H1 (cell line): ENCODE results near the gene DYNC2H1. TPM values are rescaled to one million over a fixed set of nuclear protein-coding genes. Genes with fewer than 3 reads are reported as not detected.

Experiments used
- CTCF ChIA-PET: fragments of 300-600 bp; sonication (Branson Sonifier 250); formaldehyde crosslinking; loops from one replicate; lab custom pipeline; 2021; ENCODE audit not compliant: partially characterized antibody; lab: Charles Lee
- POLR2A ChIA-PET: fragments of 300-600 bp; sonication (Branson Sonifier 250); formaldehyde crosslinking; loops from one replicate; lab custom pipeline; 2021; ENCODE audit warnings: inconsistent platforms; ENCODE audit not compliant: partially characterized antibody; lab: Charles Lee
- DNase-seq, 2 experiments: peaks; one replicate each; pipeline versions ENCODE4 v3.0.0 to v3.0.0-alpha.2; 2010 to 2022; ENCODE audit warnings: low spot score in 2 of 2, low read depth in 1 of 2, mixed read lengths in 1 of 2
- FAIRE-seq: peaks from 2 replicates; lab custom pipeline; 2011; peaks lifted over from hg19 to GRCh38; lab: Jason Lieb, UNC
- H2AFZ ChIP-seq: 2 replicates; pipeline ENCODE4 v1.8.1; 2012; ENCODE audit warnings: low read length, inconsistent platforms
- H2AK5ac ChIP-seq: 2 replicates; pipeline ENCODE4 v1.6.1; 2013; ENCODE audit warnings: low read depth, low read length
- H2BK120ac ChIP-seq: replicated peaks from 2 replicates; pipeline ENCODE3; 2013; ENCODE audit warnings: low read depth, low read length, inconsistent platforms
- H2BK12ac ChIP-seq: 2 replicates; pipeline ENCODE4 v1.6.1; 2013; ENCODE audit warnings: low read depth, low read length
- H2BK15ac ChIP-seq: 2 replicates; pipeline ENCODE4 v1.6.1; 2013; ENCODE audit warnings: low read length
- H2BK20ac ChIP-seq: 2 replicates; pipeline ENCODE4 v1.6.1; 2013; ENCODE audit warnings: low read length
- H2BK5ac ChIP-seq: 2 replicates; pipeline ENCODE4 v1.6.1; 2013; ENCODE audit warnings: low read depth, low read length
- H3K14ac ChIP-seq: 2 replicates; pipeline ENCODE4 v1.6.1; 2013; ENCODE audit warnings: inconsistent platforms; ENCODE audit not compliant: insufficient read length
- H3K18ac ChIP-seq: 2 replicates; pipeline ENCODE4 v1.6.1; 2013; ENCODE audit warnings: low read length; ENCODE audit errors: extremely low read depth
- H3K23ac ChIP-seq: 2 replicates; pipeline ENCODE4 v1.6.1; 2013; ENCODE audit warnings: inconsistent platforms; ENCODE audit not compliant: insufficient read length
- H3K23me2 ChIP-seq: 2 replicates; pipeline ENCODE4 v1.6.1; 2013; ENCODE audit warnings: low read depth, low read length
- H3K27ac ChIP-seq: 2 replicates; pipeline ENCODE4 v1.6.1; 2011; ENCODE audit warnings: low read depth, low read length, inconsistent platforms
- H3K27me3 ChIP-seq, 4 experiments: replicated peaks in 1 of 4; 1 replicate in 1 of 4; 2 replicates in 3 of 4; pipeline versions ENCODE4 v1.6.1 to v1.8.1; 2011 to 2013; ENCODE audit warnings: low read length in 3 of 4, mild to moderate bottlenecking in 3 of 4, inconsistent platforms in 2 of 4, mixed read lengths in 2 of 4, moderate library complexity in 1 of 4; ENCODE audit not compliant: control insufficient read depth in 3 of 4, insufficient read depth in 3 of 4; ENCODE audit errors: extremely low read depth in 1 of 4
- H3K36me3 ChIP-seq, 4 experiments: 2 replicates each; pipeline versions ENCODE4 v1.6.1 to v1.8.1; 2011 to 2013; ENCODE audit warnings: mild to moderate bottlenecking in 4 of 4, low read length in 3 of 4, moderate library complexity in 2 of 4, control low read depth in 1 of 4, inconsistent platforms in 1 of 4; ENCODE audit not compliant: insufficient read depth in 4 of 4, control insufficient read depth in 2 of 4
- H3K4ac ChIP-seq: replicated peaks from 2 replicates; pipeline ENCODE3; 2013; ENCODE audit warnings: low read length, low read depth, mixed read lengths, inconsistent platforms; ENCODE audit not compliant: insufficient read length
- H3K4me1 ChIP-seq, 4 experiments: replicated peaks in 1 of 4; 1 replicate in 1 of 4; 2 replicates in 3 of 4; pipeline versions ENCODE4 v1.6.1 to v1.8.1; 2011 to 2013; ENCODE audit warnings: low read length in 3 of 4, inconsistent platforms in 2 of 4, mixed read lengths in 1 of 4; ENCODE audit not compliant: insufficient read depth in 4 of 4, control insufficient read depth in 3 of 4
- H3K4me2 ChIP-seq, 2 experiments: 2 replicates each; pipeline versions ENCODE4 v1.6.1 to v1.8.1; 2011 to 2013; ENCODE audit warnings: low read depth in 2 of 2, low read length in 2 of 2, control low read depth in 1 of 2, inconsistent platforms in 1 of 2, mild to moderate bottlenecking in 1 of 2; ENCODE audit not compliant: insufficient read depth in 1 of 2
- H3K4me3 ChIP-seq, 4 experiments: fragments of 200-600, 300-600 bp in 1 of 4; sonication (generic), shearing (Covaris generic), sonication (Bioruptor Twin) in 1 of 4; 2 replicates each; pipeline versions ENCODE4 v1.5.1 to v1.8.1; 2011 to 2016; ENCODE audit warnings: low read length in 4 of 4, low read depth in 3 of 4, control low read depth in 2 of 4, inconsistent platforms in 2 of 4, mild to moderate bottlenecking in 2 of 4, mixed read lengths in 1 of 4, moderate library complexity in 1 of 4; ENCODE audit not compliant: insufficient read depth in 2 of 4; ENCODE audit errors: extremely low read depth in 1 of 4
- H3K56ac ChIP-seq: replicated peaks from 2 replicates; pipeline ENCODE3; 2013; ENCODE audit warnings: low read depth, mild to moderate bottlenecking, mixed read lengths, low read length, inconsistent platforms; ENCODE audit not compliant: insufficient read length
- H3K79me1 ChIP-seq: 2 replicates; pipeline ENCODE4 v1.6.1; 2013; ENCODE audit warnings: low read depth, low read length, control low read depth
- H3K79me2 ChIP-seq, 2 experiments: 2 replicates each; pipeline versions ENCODE4 v1.6.1 to v1.8.1; 2012 to 2013; ENCODE audit warnings: low read length in 2 of 2, mild to moderate bottlenecking in 2 of 2, inconsistent platforms in 1 of 2; ENCODE audit not compliant: insufficient read depth in 2 of 2, control insufficient read depth in 1 of 2
- H3K9ac ChIP-seq, 4 experiments: replicated peaks in 1 of 4; 1 replicate in 1 of 4; 2 replicates in 3 of 4; pipeline versions ENCODE4 v1.6.1 to v1.8.1; 2011 to 2013; ENCODE audit warnings: low read depth in 3 of 4, low read length in 3 of 4, control low read depth in 2 of 4, mild to moderate bottlenecking in 2 of 4, moderate library complexity in 2 of 4, inconsistent platforms in 1 of 4; ENCODE audit errors: extremely low read depth in 1 of 4
- H3K9me3 ChIP-seq, 2 experiments: 2 replicates each; pipeline versions ENCODE4 v1.6.1 to v1.8.1; 2012 to 2013; ENCODE audit warnings: mild to moderate bottlenecking in 2 of 2, moderate library complexity in 2 of 2, control low read depth in 1 of 2, inconsistent platforms in 1 of 2, low read depth in 1 of 2, low read length in 1 of 2, mixed read lengths in 1 of 2; ENCODE audit not compliant: insufficient read depth in 2 of 2
- H4K20me1 ChIP-seq, 2 experiments: replicated peaks in 1 of 2; 2 replicates each; pipeline versions ENCODE3 to v1.8.1; 2011 to 2013; ENCODE audit warnings: inconsistent platforms in 2 of 2, low read length in 2 of 2, mild to moderate bottlenecking in 1 of 2; ENCODE audit not compliant: insufficient read depth in 2 of 2, control insufficient read depth in 1 of 2
- H4K5ac ChIP-seq: 2 replicates; pipeline ENCODE4 v1.6.1; 2013; ENCODE audit warnings: low read length, low read depth, mixed read lengths, inconsistent platforms; ENCODE audit not compliant: insufficient read length
- H4K8ac ChIP-seq: 2 replicates; pipeline ENCODE4 v1.8.0; 2013; ENCODE audit warnings: mild to moderate bottlenecking, moderate library complexity, low read length, inconsistent platforms; ENCODE audit not compliant: insufficient read depth; ENCODE audit errors: extremely low read depth
- H4K91ac ChIP-seq: replicated peaks from 2 replicates; pipeline ENCODE3; 2013; ENCODE audit warnings: low read length, mixed read lengths, inconsistent platforms; ENCODE audit not compliant: insufficient read length
- GABPA ChIP-seq: IDR thresholded peaks from 2 replicates; pipeline ENCODE4 v1.6.1; 2011; ENCODE audit warnings: mild to moderate bottlenecking, low read length, moderate library complexity, borderline replicate concordance; ENCODE audit not compliant: insufficient read depth
- TEAD4 ChIP-seq: IDR thresholded peaks from 2 replicates; pipeline ENCODE4 v1.6.1; 2012; ENCODE audit warnings: low read depth, low read length, inconsistent platforms, mixed read lengths
- WGBS, 2 experiments: shearing (Covaris generic) in 1 of 2; methylation state at CpG; one replicate each; pipeline versions ENCODE4 v1.1.6 to v1.1.7; 2013 to 2015; ENCODE audit warnings: low lambda C conversion rate in 2 of 2, mixed read lengths in 2 of 2, inconsistent platforms in 1 of 2, low coverage in 1 of 2, missing lambda C conversion rate in 1 of 2; ENCODE audit not compliant: insufficient replicate concordance in 2 of 2, insufficient coverage in 1 of 2, insufficient read length in 1 of 2; ENCODE audit errors: extremely low coverage in 1 of 2, missing lambda C conversion rate in 1 of 2; 5-methylcytosine and 5-hydroxymethylcytosine counted together
- polyA plus RNA-seq, 7 experiments: library from polyadenylated mRNA; depleted of rRNA in 3 of 7; stranded (reverse) in 5 of 7; unstranded in 2 of 7; fragments of >200 nt in 5 of 7; fragments of 200-250 nt in 2 of 7; gene quantifications; 1 replicate in 5 of 7; 2 replicates in 1 of 7; 4 replicates in 1 of 7; pipeline versions ENCODE4 v1.2.1 to v1.2.3, GENCODE V29; 2011 to 2013; ENCODE audit warnings: missing spikeins in 2 of 7, mixed read lengths in 2 of 7
- total RNA-seq: library from RNA; stranded (reverse); fragmentation: NEBNext Ultra II Directional; extraction: Animal tissue kit (Norgen Biotek cat#: 25700); gene quantifications from 2 replicates; pipeline ENCODE4 v1.2.1, GENCODE V29; 2021
- TF ChIP-seq, protein P1 (sequence below): IDR thresholded peaks from 2 replicates; pipeline ENCODE4 v1.6.1; 2011; ENCODE audit warnings: low read length, improper control_type of control experiment

DYNC2H1 gene
- total and polyA plus RNA-seq, 2 of the 8 experiments (the other 6 are each of a cell fraction or from before 2014, with no cell fraction given), result 6.2 to 12.0 TPM

DNA sequence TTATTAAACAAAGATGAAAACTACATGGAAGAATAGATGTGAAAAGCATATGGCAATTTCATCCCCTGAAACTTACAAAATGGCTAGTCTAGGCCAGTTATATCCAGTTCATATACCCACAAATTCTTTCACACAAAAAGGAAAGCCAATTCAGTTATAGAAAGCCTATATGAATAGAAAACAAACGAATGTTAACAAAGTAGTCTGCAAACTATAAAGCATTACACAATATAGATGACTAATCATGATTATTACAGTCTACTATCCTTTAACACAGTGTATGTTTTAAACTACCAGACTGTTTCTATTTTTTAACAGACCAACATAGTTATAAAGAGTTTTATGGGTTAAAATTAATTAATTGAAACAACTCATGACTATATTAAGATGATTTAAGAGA lies 29.4 kb upstream of the DYNC2H1 start:
- 78% methylated on average over 1 of the region's 1 CpG; no CpG with 5 or more reads in 1 of the 2 experiments for WGBS, 2 experiments
- Histone ChIP-seq H4K91ac (no peak overlapping the region), H3K27ac (no peak overlapping the region), H4K5ac (no peak overlapping the region)
- no peak for TF ChIP-seq GABPA
- TF ChIP-seq, protein P1, sequence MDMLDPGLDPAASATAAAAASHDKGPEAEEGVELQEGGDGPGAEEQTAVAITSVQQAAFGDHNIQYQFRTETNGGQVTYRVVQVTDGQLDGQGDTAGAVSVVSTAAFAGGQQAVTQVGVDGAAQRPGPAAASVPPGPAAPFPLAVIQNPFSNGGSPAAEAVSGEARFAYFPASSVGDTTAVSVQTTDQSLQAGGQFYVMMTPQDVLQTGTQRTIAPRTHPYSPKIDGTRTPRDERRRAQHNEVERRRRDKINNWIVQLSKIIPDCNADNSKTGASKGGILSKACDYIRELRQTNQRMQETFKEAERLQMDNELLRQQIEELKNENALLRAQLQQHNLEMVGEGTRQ, result no peak
- no peak for TF ChIP-seq TEAD4
- TF ChIP-seq, all 59 proteins: peak for 0
- Histone ChIP-seq H3K18ac (no peak overlapping the region), H2BK5ac (no peak overlapping the region), H3K23me2 (no peaks in the 10 kb centered on the region; the same call in 1 of the 2 replicates), H3K9me3 (no peaks in the 10 kb centered on the region), H3K4me3 (no peak overlapping the region), H2BK20ac (no peak overlapping the region), H2BK12ac (no peak overlapping the region), H3K27me3 (no peaks in the 10 kb centered on the region), H3K56ac (no peak overlapping the region), H3K79me2 (peaks cover 0 to 78% of the 10 kb centered on the region in 2 experiments; a peak in 2 of 4 replicates), H3K9ac (no peak overlapping the region), H3K79me1 (peaks cover 4% of the 10 kb centered on the region), H4K8ac (no peak overlapping the region), H2BK15ac (no peak overlapping the region), H3K23ac (no peak overlapping the region), H3K4me1 (no peaks in the 10 kb centered on the region), H2AFZ (no peak overlapping the region), H3K14ac (no peak overlapping the region), H2AK5ac (no peak overlapping the region), H3K4ac (no peak overlapping the region), H3K4me2 (no peak overlapping the region), H3K36me3 (peaks cover 11 to 91% (median 38%) of the 10 kb centered on the region in 4 experiments), H4K20me1 (peaks cover 2 to 8% of the 10 kb centered on the region in 2 experiments), H2BK120ac (no peak overlapping the region)
- FAIRE-seq, result no peak
- ChIA-PET CTCF (no interaction called here), POLR2A (no interaction called here)
- no peak for DNase-seq
